Muscle layer of duodenum (tissue), 2 donors: ENCODE results near the gene COMMD10.
"Not testable (repeated sequence)": the region's sequence is repeated elsewhere in the genome, so short reads cannot be mapped to it uniquely, and the experiment has no call there.

Experiments
- H3K27ac ChIP-seq: one replicate; pipeline ENCODE4 v1.7.0; 2013; ENCODE audit warnings: mild to moderate bottlenecking, low read length
- H3K27me3 ChIP-seq: one replicate; pipeline ENCODE4 v1.7.0; 2013; ENCODE audit warnings: low read depth, mild to moderate bottlenecking, control low read depth, low read length
- H3K36me3 ChIP-seq, 2 donors: one replicate each; pipeline ENCODE4 v1.7.0; 2013; ENCODE audit warnings: low read length in 2 of 2, control low read depth in 1 of 2, mild to moderate bottlenecking in 1 of 2; ENCODE audit not compliant: insufficient read depth in 2 of 2, control insufficient read depth in 1 of 2
- H3K4me1 ChIP-seq, 2 donors: one replicate each; pipeline ENCODE4 v1.7.0; 2013; ENCODE audit warnings: low read length in 2 of 2, mild to moderate bottlenecking in 2 of 2, control low read depth in 1 of 2, moderate library complexity in 1 of 2; ENCODE audit not compliant: insufficient read depth in 2 of 2, control insufficient read depth in 1 of 2
- H3K4me3 ChIP-seq, 2 donors: one replicate each; pipeline ENCODE4 v1.7.0; 2013; ENCODE audit warnings: low read length in 2 of 2, low read depth in 1 of 2, mild to moderate bottlenecking in 1 of 2
- H3K9me3 ChIP-seq, 2 donors: one replicate each; pipeline ENCODE4 v1.7.0; 2013; ENCODE audit warnings: low read length in 2 of 2, control low read depth in 1 of 2, mild to moderate bottlenecking in 1 of 2; ENCODE audit not compliant: control insufficient read depth in 1 of 2
- donor health status: healthy.

The COMMD10 gene

DNA sequence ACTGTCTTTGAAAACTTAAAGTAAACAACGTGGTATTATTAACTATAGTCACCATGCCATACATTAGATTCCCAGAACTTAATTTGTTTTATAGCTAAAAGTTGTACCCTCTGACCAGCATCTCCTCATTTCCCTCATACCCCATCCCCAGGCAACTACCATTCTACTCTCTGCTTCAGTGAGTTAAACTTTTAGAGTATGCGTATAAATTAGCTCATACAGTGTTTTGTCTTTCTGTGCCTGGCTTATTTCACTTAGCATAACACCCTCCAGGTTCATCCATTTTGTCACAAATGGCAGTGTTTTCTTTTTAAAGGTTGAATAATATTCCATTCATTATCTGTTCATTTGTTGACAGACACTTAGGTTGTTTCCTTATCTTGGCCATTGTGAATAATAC is 14.2 kb downstream of the COMMD10 start:
- H3K27ac ChIP-seq = no peak overlapping the region
- H3K9me3 ChIP-seq = no peaks in the 10 kb centered on the region
- no peaks in the 10 kb centered on the region for H3K4me1 ChIP-seq
- no peak overlapping the region for H3K4me3 ChIP-seq
- H3K27me3 ChIP-seq = no peaks in the 10 kb centered on the region
- H3K36me3 ChIP-seq = peaks cover 0 to 22% of the 10 kb centered on the region in 2 donors

DNA sequence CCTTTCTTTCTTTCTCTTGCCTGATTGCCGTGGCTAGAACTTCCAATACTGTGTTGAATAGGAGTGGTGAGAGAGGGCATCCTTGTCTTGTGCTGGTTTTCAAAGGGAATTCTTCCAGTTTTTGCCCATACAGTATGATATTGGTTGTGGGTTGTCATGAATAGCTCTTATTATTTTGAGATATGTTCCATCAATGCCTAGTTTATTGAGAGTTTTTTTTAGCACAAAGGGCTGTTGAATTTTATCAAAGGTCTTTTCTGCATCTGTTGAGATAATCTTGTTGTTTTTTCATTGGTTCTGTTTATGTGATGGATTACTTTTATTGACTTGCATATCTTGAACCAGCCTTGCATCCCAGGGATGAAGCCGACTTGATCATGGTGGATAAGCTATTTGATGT is 20.1 kb downstream of the COMMD10 start:
- H3K27me3 ChIP-seq, H3K4me1 ChIP-seq, H3K4me3 ChIP-seq, H3K27ac ChIP-seq, H3K9me3 ChIP-seq: not testable (repeated sequence)
- H3K36me3 ChIP-seq = peaks cover 0 to 15% of the 10 kb centered on the region in 2 donors

DNA sequence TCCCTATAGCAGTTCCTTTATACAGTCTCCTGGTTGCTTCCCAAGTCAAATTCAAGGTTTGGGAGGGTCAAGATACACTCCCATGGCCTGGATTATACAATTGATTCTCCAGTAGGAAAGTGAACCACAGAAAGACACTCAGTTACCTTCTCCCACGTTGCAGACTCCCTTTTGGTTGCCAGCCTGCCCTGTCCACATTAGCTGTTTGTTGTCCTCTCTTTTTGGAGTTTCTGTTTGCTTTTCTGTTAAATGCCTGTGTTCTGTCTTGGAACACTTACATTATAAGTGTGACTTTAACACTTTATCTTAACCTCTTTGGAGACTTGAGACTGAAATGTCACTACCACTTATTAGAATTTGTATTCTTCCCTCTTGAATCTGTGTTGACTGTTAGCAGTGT is 30.3 kb downstream of the COMMD10 start:
- H3K9me3 ChIP-seq = peaks cover 15 to 28% of the 10 kb centered on the region in 2 donors
- no peak overlapping the region for H3K4me3 ChIP-seq
- H3K36me3 ChIP-seq = peaks cover 0 to 14% of the 10 kb centered on the region in 2 donors
- no peak overlapping the region for H3K27ac ChIP-seq
- H3K4me1 ChIP-seq = no peaks in the 10 kb centered on the region
- no peaks in the 10 kb centered on the region for H3K27me3 ChIP-seq

DNA sequence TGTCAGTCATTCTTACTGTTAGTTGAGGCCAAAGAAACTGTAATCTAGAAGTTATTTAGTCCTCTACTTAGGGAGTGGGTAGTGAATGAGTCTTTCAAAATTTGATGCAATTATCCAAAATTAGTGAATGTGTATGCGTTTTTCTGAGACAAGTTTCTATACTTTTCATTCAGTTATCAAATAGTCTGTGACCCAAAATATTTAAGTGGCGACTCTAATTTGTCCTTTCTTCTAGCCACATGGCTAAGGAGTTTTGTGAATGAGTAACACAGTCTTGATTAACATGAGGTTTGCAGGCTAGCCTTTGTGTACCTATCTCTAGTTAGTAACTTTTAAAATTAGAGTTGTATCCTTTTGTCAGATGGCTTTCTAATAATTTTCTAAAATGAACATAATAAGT is 45.6 kb downstream of the COMMD10 start:
- Histone ChIP-seq H3K36me3 (no peaks in the 10 kb centered on the region), H3K4me3 (no peak overlapping the region), H3K9me3 (no peaks in the 10 kb centered on the region), H3K27ac (no peak overlapping the region), H3K27me3 (no peaks in the 10 kb centered on the region), H3K4me1 (no peaks in the 10 kb centered on the region)

DNA sequence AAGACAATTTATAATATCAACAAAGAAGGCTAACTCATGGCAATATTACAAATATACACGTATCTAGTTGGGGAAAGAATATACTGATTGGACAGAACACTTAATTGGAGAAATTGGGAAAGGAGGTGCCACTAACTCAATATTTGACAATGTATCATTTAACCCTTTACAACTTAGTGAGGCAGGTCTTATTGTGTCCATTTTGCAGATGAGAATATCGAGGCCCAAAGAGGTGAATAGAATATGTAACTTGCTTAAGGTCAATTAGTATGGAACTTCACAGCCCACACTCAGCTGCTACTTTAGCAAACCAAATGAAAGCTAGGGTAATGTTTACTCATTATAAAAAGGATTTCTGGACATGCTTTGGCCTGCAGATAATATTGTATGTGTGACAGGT is 46.2 kb downstream of the COMMD10 start:
- H3K36me3 ChIP-seq = no peaks in the 10 kb centered on the region
- H3K27ac ChIP-seq = no peak overlapping the region
- H3K4me1 ChIP-seq = no peaks in the 10 kb centered on the region
- no peaks in the 10 kb centered on the region for H3K27me3 ChIP-seq
- H3K9me3 ChIP-seq = no peaks in the 10 kb centered on the region
- H3K4me3 ChIP-seq = no peak overlapping the region

DNA sequence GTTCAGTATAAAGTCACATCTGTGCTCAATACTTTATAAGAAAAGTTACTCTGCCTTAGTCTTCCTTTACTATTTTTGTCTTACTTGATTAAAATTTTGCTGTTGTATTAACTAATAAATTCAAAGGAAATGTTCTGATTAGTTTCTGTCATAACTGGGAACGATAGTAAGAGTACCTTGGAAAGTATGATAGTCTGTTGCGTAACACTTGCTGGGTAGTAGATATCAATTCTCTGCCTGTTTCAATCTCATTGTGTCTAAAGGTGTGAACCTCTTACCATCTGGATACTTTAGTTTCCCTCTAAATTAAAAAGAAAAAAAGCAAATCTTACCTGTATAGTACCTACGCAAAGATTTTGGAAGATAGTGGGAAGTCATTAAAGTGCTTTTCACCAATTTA is 48.5 kb downstream of the COMMD10 start:
- H3K4me3 ChIP-seq = no peak overlapping the region
- no peak overlapping the region for H3K27ac ChIP-seq
- no peaks in the 10 kb centered on the region for H3K36me3 ChIP-seq
- no peaks in the 10 kb centered on the region for H3K27me3 ChIP-seq
- H3K9me3 ChIP-seq = no peaks in the 10 kb centered on the region
- H3K4me1 ChIP-seq = peaks cover 0 to 4% of the 10 kb centered on the region in 2 donors

DNA sequence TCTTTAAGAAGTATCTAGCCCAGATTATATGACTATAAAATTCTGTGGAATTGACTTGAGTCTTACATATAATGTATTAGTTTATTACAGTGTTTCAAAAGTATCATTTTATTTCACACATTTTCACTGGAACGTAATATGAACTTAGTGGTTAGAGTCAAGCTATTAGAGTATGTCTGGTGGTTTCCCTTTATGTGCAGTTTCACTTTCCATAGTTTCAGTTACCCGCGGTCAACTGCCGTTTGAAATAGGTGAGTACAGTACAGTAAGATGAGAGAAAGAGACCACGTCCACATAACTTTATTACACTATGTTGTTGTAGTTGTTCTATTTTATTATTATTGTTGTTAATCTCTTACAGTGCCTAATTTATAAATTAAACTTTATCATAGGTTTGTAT is 50.5 kb downstream of the COMMD10 start:
- no peaks in the 10 kb centered on the region for H3K9me3 ChIP-seq
- no peak overlapping the region for H3K4me3 ChIP-seq

DNA sequence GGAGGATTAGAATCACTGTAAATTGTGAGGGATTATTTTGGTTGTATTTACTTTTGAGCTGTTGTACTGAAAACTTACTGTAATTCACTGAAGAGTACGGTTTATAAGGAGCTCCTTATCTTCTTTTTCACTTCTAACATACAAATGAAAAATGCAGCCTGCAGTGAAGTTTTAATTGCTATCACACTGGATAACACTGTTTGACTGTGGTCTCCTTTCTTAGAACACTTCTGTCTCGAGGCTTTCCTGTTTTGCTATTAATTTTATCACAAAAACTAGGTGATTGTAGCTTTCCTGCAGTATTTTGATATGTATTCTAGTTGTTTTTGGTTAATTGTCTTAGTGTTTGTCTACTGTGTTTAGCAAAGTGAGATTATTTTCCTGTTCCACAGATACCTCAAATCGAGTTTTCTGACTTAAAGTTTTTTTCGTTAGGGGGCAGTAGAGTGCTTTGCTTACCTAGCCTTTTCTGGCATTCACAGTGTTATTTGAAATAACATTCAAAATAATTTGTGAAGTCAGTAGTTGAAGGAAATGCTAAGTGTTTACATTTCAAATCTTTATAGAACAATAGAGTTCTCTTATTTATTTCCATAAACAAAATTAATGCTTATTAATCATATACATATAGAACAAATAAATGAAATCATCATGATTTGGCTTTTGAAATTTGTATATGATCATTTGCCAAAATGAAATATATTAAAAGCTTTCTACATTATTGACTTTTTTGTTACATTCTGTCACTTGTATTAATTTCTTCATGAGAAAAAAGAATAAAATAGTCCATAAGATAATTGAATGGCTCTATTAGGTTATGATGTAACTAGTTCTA is 52.9 kb downstream of the COMMD10 start:
- Histone ChIP-seq H3K27ac (no peak overlapping the region), H3K27me3 (no peaks in the 10 kb centered on the region), H3K4me3 (no peak overlapping the region), H3K9me3 (no peaks in the 10 kb centered on the region), H3K4me1 (peaks cover 0 to 4% of the 10 kb centered on the region in 2 donors), H3K36me3 (no peaks in the 10 kb centered on the region)

More for the DNA sequence above, 50.5 kb downstream of the COMMD10 start:
- Histone ChIP-seq H3K36me3 (no peaks in the 10 kb centered on the region), H3K4me1 (peaks cover 0 to 4% of the 10 kb centered on the region in 2 donors), H3K27ac (no peak overlapping the region), H3K27me3 (no peaks in the 10 kb centered on the region)

DNA sequence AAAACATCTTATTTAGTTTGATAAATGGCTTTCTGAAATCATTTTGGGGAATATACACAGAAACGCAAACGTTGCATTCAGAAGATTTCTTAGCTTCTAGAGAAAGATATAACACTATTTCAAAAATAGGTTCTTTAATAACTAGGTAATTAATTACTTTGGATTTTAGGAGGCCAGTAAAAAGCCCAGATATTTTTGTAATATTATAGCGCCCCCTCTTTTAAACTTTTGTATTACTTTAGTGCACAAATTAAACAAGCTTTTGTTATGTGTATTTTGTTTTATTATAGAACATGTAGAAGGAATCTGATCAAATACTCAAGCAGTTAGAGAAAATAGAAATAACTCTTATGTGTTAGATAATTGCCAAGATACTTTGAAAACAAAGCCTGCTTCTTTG is 57.7 kb downstream of the COMMD10 start:
- Histone ChIP-seq H3K4me1 (peaks cover 0 to 4% of the 10 kb centered on the region in 2 donors), H3K9me3 (no peaks in the 10 kb centered on the region), H3K4me3 (no peak overlapping the region), H3K36me3 (no peaks in the 10 kb centered on the region), H3K27me3 (no peaks in the 10 kb centered on the region), H3K27ac (no peak overlapping the region)

DNA sequence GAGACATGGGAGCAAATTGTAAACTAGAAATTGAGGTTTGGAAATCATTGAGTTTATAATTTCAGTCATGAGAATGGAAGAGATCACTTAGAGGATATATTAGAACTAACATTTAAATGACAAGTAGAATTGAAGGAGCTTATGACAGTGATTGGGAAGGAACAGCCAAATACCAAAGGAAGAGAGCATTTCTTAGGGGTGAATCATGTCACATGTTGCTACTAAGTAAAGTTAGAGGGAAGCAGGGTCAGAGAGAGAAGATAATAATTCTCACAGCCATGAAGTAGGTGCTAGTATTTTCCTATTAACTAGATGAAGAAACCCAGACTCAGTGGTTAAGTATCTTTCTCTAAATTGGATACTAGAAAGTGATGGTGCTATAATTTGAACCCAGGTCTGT is 59.3 kb downstream of the COMMD10 start:
- H3K4me1 ChIP-seq = no peaks in the 10 kb centered on the region
- no peaks in the 10 kb centered on the region for H3K27me3 ChIP-seq
- H3K27ac ChIP-seq = no peak overlapping the region
- H3K9me3 ChIP-seq = no peaks in the 10 kb centered on the region
- H3K4me3 ChIP-seq = no peak overlapping the region
- H3K36me3 ChIP-seq = no peaks in the 10 kb centered on the region

DNA sequence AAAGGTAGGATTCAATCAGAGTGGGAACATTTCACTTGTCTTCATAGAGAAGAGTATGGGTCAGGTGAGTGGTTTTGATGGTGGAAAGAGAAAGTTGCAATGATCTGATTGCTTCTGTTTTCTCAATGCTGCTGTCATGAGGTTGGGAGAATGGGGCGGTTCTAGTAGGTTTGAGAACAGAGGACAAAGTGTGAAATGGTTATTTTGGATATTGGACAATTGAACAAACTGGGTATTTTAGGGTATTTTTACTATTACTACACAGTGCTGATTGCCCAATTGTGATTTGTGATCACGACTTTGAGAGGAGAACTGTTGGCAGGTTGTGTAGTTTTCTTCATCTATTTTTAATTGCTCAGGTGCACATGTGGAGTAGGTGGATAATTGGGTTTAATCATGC is 60.2 kb downstream of the COMMD10 start:
- Histone ChIP-seq H3K9me3 (no peaks in the 10 kb centered on the region), H3K27ac (no peak overlapping the region), H3K36me3 (no peaks in the 10 kb centered on the region), H3K4me1 (no peaks in the 10 kb centered on the region), H3K27me3 (no peaks in the 10 kb centered on the region), H3K4me3 (no peak overlapping the region)

DNA sequence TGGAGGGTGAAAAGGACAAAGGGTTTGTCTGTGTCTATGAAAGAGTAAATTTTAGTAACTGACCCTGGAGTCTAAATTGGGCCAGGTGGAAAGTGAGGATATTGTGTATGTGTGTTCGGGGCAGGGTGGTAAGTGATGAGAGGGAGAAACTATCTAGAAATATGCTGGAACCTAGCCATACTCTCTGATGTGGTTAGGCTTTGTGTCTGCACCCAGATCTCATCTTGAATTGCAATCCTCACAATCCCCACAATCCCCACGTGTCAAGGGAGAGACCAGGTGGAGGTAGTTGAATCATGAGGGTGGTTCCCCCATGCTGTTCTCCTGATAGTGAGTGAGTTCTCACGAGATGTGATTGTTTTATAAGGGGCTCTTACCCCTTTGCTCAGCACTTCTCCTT is 60.6 kb downstream of the COMMD10 start:
- no peak overlapping the region for H3K27ac ChIP-seq
- H3K4me1 ChIP-seq = no peaks in the 10 kb centered on the region
- no peaks in the 10 kb centered on the region for H3K9me3 ChIP-seq
- no peaks in the 10 kb centered on the region for H3K27me3 ChIP-seq
- H3K36me3 ChIP-seq = no peaks in the 10 kb centered on the region
- H3K4me3 ChIP-seq = no peak overlapping the region
